ENCODE data around the gene CDKN1C. TPM values are rescaled to one million over a fixed set of nuclear protein-coding genes. Genes with fewer than 3 reads are reported as not detected.

CDKN1C gene
- total RNA-seq, 4 donors from 2014 or later: 87.0 to 201 (median 121) TPM

- Histone ChIP-seq H3K36me3 (no peaks in the 10 kb centered on the region), H3K27me3 (no peaks in the 10 kb centered on the region), H3K9me3 (no peaks in the 10 kb centered on the region), H3K4me1 (no peaks in the 10 kb centered on the region), H3K4me3 (no peak overlapping the region), H3K27ac (no peak overlapping the region)
- 91% methylated on average over 4 of the region's 21 CpGs; no CpG with 5 or more reads in 1 of the 2 donors for WGBS, 2 donors (ENCODE audit: low coverage in 1 of 2)
- ATAC-seq: no peak
- TF ChIP-seq CTCF (IDR thresholded peaks at IDR 0.05) (no peak), EP300 (IDR thresholded peaks at IDR 0.05) (no peak), POLR2AphosphoS5 (IDR thresholded peaks at IDR 0.05) (no peak), POLR2A (IDR thresholded peaks at IDR 0.05) (no peak)
Measured at GRCh38 chr11:2847561-2847960, 38.0 kb downstream of the CDKN1C start.

- TF ChIP-seq POLR2A (IDR thresholded peaks at IDR 0.05) (no peak), CTCF (IDR thresholded peaks at IDR 0.05) (no peak), EP300 (IDR thresholded peaks at IDR 0.05) (no peak), POLR2AphosphoS5 (IDR thresholded peaks at IDR 0.05) (no peak)
- Histone ChIP-seq H3K9me3 (no peaks in the 10 kb centered on the region), H3K27ac (no peak overlapping the region), H3K36me3 (no peaks in the 10 kb centered on the region), H3K4me1 (no peaks in the 10 kb centered on the region), H3K4me3 (no peak overlapping the region), H3K27me3 (no peaks in the 10 kb centered on the region)
- ATAC-seq: no peak
- WGBS, 2 donors (ENCODE audit: low coverage in 1 of 2): 86 to 100% methylated on average over 1 to 2 of the region's 11 CpGs
Measured at GRCh38 chr11:2846470-2846869, 39.1 kb downstream of the CDKN1C start.

GRCh38 chr11:2846056-2846455, 39.5 kb downstream of the CDKN1C start:
- 78% methylated on average over 5 of the region's 17 CpGs; no CpG with 5 or more reads in 1 of the 2 donors for WGBS, 2 donors (ENCODE audit: low coverage in 1 of 2)

GRCh38 chr11:2844996-2845395, 40.6 kb downstream of the CDKN1C start:
- no peaks in the 10 kb centered on the region for H3K27me3 ChIP-seq
- WGBS, 2 donors (ENCODE audit: low coverage in 1 of 2): no CpG with 5 or more reads among the region's 12 CpGs
- H3K4me3 ChIP-seq: no peak overlapping the region
- no peak overlapping the region for H3K27ac ChIP-seq
- no peak for ATAC-seq
- no peak for TF ChIP-seq CTCF (IDR thresholded peaks at IDR 0.05)
- TF ChIP-seq EP300 (IDR thresholded peaks at IDR 0.05): no peak
- TF ChIP-seq POLR2A (IDR thresholded peaks at IDR 0.05): no peak
- TF ChIP-seq POLR2AphosphoS5 (IDR thresholded peaks at IDR 0.05): no peak
- no peaks in the 10 kb centered on the region for H3K9me3 ChIP-seq
- no peaks in the 10 kb centered on the region for H3K36me3 ChIP-seq
- H3K4me1 ChIP-seq: no peaks in the 10 kb centered on the region

More at GRCh38 chr11:2846056-2846455, 39.5 kb downstream of the CDKN1C start:
- no peaks in the 10 kb centered on the region for H3K36me3 ChIP-seq
- no peaks in the 10 kb centered on the region for H3K27me3 ChIP-seq
- H3K4me1 ChIP-seq: no peaks in the 10 kb centered on the region
- ATAC-seq: no peak
- no peak overlapping the region for H3K27ac ChIP-seq
- TF ChIP-seq POLR2AphosphoS5 (IDR thresholded peaks at IDR 0.05) (no peak), CTCF (IDR thresholded peaks at IDR 0.05) (no peak), POLR2A (IDR thresholded peaks at IDR 0.05) (no peak), EP300 (IDR thresholded peaks at IDR 0.05) (no peak)
- H3K4me3 ChIP-seq: no peak overlapping the region
- no peaks in the 10 kb centered on the region for H3K9me3 ChIP-seq

GRCh38 chr11:2844116-2844842, 41.3 kb downstream of the CDKN1C start:
- Histone ChIP-seq H3K36me3 (no peaks in the 10 kb centered on the region), H3K9me3 (no peaks in the 10 kb centered on the region), H3K4me3 (no peak overlapping the region), H3K4me1 (no peaks in the 10 kb centered on the region), H3K27me3 (no peaks in the 10 kb centered on the region), H3K27ac (no peak overlapping the region)
- WGBS, 2 donors (ENCODE audit: low coverage in 1 of 2): 85 to 92% methylated on average over 3 to 4 of the region's 19 CpGs
- no peak for ATAC-seq
- TF ChIP-seq POLR2AphosphoS5 (IDR thresholded peaks at IDR 0.05) (no peak), EP300 (IDR thresholded peaks at IDR 0.05) (no peak), POLR2A (IDR thresholded peaks at IDR 0.05) (no peak), CTCF (IDR thresholded peaks at IDR 0.05) (no peak)
